ENCODE data around the gene HIVEP3. TPM values are rescaled to one million over a fixed set of nuclear protein-coding genes. Genes with fewer than 3 reads are reported as not detected.

The HIVEP3 gene
- total RNA-seq, 2 donors from 2014 or later = 0.13 to 0.99 TPM

DNA sequence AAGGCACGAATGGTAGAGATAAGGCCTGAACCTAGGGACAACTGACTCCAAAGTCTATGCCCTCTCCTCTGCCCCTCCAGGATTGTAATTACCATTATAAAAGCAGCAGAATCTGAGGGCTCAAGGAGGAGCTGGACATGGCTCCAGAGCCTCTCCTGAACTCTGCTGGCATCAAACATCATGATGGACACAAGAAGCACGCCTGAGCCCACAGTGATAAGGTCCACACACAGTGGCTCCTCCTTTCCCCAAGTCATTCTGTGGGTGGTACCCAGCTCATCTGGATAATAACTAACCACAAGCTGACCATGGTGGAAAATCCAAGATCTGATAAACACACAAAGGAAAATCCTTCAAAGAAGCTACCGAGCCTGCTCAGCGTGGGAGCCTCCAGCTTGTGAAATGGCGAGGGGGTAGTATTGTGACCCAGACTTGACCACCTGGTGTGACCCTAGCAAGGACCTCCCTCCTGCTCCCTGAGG, 85.2 kb downstream of the HIVEP3 start:
- WGBS, 2 experiments (ENCODE audit: insufficient coverage in 1 of 2, insufficient read length in 1 of 2) = 73 to 78% methylated on average over 1 to 5 of the region's 5 CpGs
- H3K4me3 Mint-ChIP-seq = no peak overlapping the region

GRCh38 chr1:41830726-41831125, 88.0 kb downstream of the HIVEP3 start:
- DNase-seq = no peak
- Histone ChIP-seq H3K27ac (ENCODE audit: low read depth, low read length) (no peak overlapping the region), H3K9me3 (ENCODE audit: control insufficient read depth, low read length) (no peaks in the 10 kb centered on the region), H3K36me3 (ENCODE audit: control insufficient read depth, insufficient read depth, low read length) (no peaks in the 10 kb centered on the region), H3K27me3 (ENCODE audit: control insufficient read depth, insufficient read depth, low read length, poor library complexity, severe bottlenecking) (no peaks in the 10 kb centered on the region), H3K9ac (ENCODE audit: extremely low read depth, low read length, poor library complexity, severe bottlenecking) (no peak overlapping the region), H3K4me3 (ENCODE audit: low read length) (no peak overlapping the region), H3K4me1 (ENCODE audit: control insufficient read depth, insufficient read depth, low read length) (peaks cover 7% of the 10 kb centered on the region)
- H3K27ac Mint-ChIP-seq = no peak overlapping the region
- H3K4me3 Mint-ChIP-seq = no peak overlapping the region
- H3K4me1 Mint-ChIP-seq = peaks cover 6% of the 10 kb centered on the region
- no peaks in the 10 kb centered on the region for H3K27me3 Mint-ChIP-seq (ENCODE audit: insufficient read depth)
- TF ChIP-seq, protein P1, sequence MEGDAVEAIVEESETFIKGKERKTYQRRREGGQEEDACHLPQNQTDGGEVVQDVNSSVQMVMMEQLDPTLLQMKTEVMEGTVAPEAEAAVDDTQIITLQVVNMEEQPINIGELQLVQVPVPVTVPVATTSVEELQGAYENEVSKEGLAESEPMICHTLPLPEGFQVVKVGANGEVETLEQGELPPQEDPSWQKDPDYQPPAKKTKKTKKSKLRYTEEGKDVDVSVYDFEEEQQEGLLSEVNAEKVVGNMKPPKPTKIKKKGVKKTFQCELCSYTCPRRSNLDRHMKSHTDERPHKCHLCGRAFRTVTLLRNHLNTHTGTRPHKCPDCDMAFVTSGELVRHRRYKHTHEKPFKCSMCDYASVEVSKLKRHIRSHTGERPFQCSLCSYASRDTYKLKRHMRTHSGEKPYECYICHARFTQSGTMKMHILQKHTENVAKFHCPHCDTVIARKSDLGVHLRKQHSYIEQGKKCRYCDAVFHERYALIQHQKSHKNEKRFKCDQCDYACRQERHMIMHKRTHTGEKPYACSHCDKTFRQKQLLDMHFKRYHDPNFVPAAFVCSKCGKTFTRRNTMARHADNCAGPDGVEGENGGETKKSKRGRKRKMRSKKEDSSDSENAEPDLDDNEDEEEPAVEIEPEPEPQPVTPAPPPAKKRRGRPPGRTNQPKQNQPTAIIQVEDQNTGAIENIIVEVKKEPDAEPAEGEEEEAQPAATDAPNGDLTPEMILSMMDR (conservative IDR thresholded peaks at IDR 0.05) = no peak
- no peaks in the 10 kb centered on the region for H3K9me3 Mint-ChIP-seq
- H3K36me3 Mint-ChIP-seq (ENCODE audit: low read depth) = no peaks in the 10 kb centered on the region
- WGBS, 2 experiments (ENCODE audit: insufficient coverage in 1 of 2, insufficient read length in 1 of 2) = 95 to 100% methylated on average over 3 of the region's 3 CpGs

More for the DNA sequence above, 85.2 kb downstream of the HIVEP3 start:
- Histone ChIP-seq H3K9me3 (ENCODE audit: control insufficient read depth, low read length) (no peaks in the 10 kb centered on the region), H3K4me1 (ENCODE audit: control insufficient read depth, insufficient read depth, low read length) (peaks cover 12% of the 10 kb centered on the region), H3K27ac (ENCODE audit: low read depth, low read length) (no peak overlapping the region), H3K36me3 (ENCODE audit: control insufficient read depth, insufficient read depth, low read length) (no peaks in the 10 kb centered on the region), H3K4me3 (ENCODE audit: low read length) (no peak overlapping the region), H3K9ac (ENCODE audit: extremely low read depth, low read length, poor library complexity, severe bottlenecking) (no peak overlapping the region), H3K27me3 (ENCODE audit: control insufficient read depth, insufficient read depth, low read length, poor library complexity, severe bottlenecking) (no peaks in the 10 kb centered on the region)
- H3K27me3 Mint-ChIP-seq (ENCODE audit: insufficient read depth) = no peaks in the 10 kb centered on the region
- peaks cover 13% of the 10 kb centered on the region for H3K4me1 Mint-ChIP-seq
- no peak overlapping the region for H3K27ac Mint-ChIP-seq
- H3K9me3 Mint-ChIP-seq = no peaks in the 10 kb centered on the region
- peak; percentile 67 for DNase-seq
- TF ChIP-seq, protein P1 (conservative IDR thresholded peaks at IDR 0.05) = no peak
- H3K36me3 Mint-ChIP-seq (ENCODE audit: low read depth) = no peaks in the 10 kb centered on the region

- DNase-seq = no peak
- peaks cover 11% of the 10 kb centered on the region for H3K4me1 ChIP-seq (ENCODE audit: control insufficient read depth, insufficient read depth, low read length)
- H3K36me3 ChIP-seq (ENCODE audit: control insufficient read depth, insufficient read depth, low read length) = no peaks in the 10 kb centered on the region
- 91 to 100% methylated on average over 3 to 4 of the region's 4 CpGs for WGBS, 2 experiments (ENCODE audit: insufficient coverage in 1 of 2, insufficient read length in 1 of 2)
- Mint-ChIP-seq H3K27me3 (ENCODE audit: insufficient read depth) (no peaks in the 10 kb centered on the region), H3K4me1 (peaks cover 17% of the 10 kb centered on the region), H3K9me3 (no peaks in the 10 kb centered on the region), H3K27ac (no peak overlapping the region), H3K4me3 (no peak overlapping the region), H3K36me3 (ENCODE audit: low read depth) (no peaks in the 10 kb centered on the region)
- no peak overlapping the region for H3K4me3 ChIP-seq (ENCODE audit: low read length)
- no peaks in the 10 kb centered on the region for H3K9me3 ChIP-seq (ENCODE audit: control insufficient read depth, low read length)
- TF ChIP-seq, protein P1 (conservative IDR thresholded peaks at IDR 0.05) = no peak
- H3K9ac ChIP-seq (ENCODE audit: extremely low read depth, low read length, poor library complexity, severe bottlenecking) = no peak overlapping the region
- H3K27ac ChIP-seq (ENCODE audit: low read depth, low read length) = no peak overlapping the region
- no peaks in the 10 kb centered on the region for H3K27me3 ChIP-seq (ENCODE audit: control insufficient read depth, insufficient read depth, low read length, poor library complexity, severe bottlenecking)
Measured at GRCh38 chr1:41827991-41828570, 90.6 kb downstream of the HIVEP3 start.
